H1 (cell line): Measurements from ENCODE around the gene SHPK.

ENCODE experiments used
- CTCF ChIP-seq, 3 experiments: IDR thresholded peaks; 1 replicate in 2 of 3; 2 replicates in 1 of 3; pipeline versions ENCODE4 v1.5.1 to v1.6.1; 2011; ENCODE audit warnings: low read length in 3 of 3, mild to moderate bottlenecking in 3 of 3, inconsistent platforms in 2 of 3, low read depth in 1 of 3, moderate library complexity in 1 of 3; ENCODE audit not compliant: insufficient read depth in 1 of 3; ENCODE audit errors: control extremely low read depth in 1 of 3
- EZH2 ChIP-seq: fragments of 200-600 bp; sonication (generic); IDR thresholded peaks from 2 replicates; pipeline ENCODE4 v1.7.1; 2012; ENCODE audit warnings: low read depth, mild to moderate bottlenecking, moderate library complexity, low read length, inconsistent platforms; ENCODE audit not compliant: severe bottlenecking
- MAFK ChIP-seq: IDR thresholded peaks from 2 replicates; pipeline ENCODE4 v1.6.1; 2012; ENCODE audit warnings: low read depth, mild to moderate bottlenecking, improper control_type of control experiment, low read length
- POLR2AphosphoS5 ChIP-seq: IDR thresholded peaks from 2 replicates; pipeline ENCODE4 v1.6.1; 2011; ENCODE audit warnings: low read depth, low read length
- RAD21 ChIP-seq, 2 experiments: IDR thresholded peaks in 1 of 2; conservative IDR thresholded peaks in 1 of 2; 2 replicates each; pipeline ENCODE4 v1.6.1; 2011; ENCODE audit warnings: low read depth in 2 of 2, low read length in 2 of 2, improper control_type of control experiment in 1 of 2, inconsistent platforms in 1 of 2, mild to moderate bottlenecking in 1 of 2, moderate library complexity in 1 of 2
- YY1 ChIP-seq: IDR thresholded peaks from 2 replicates; pipeline ENCODE4 v1.6.1; 2011; ENCODE audit warnings: low read depth, mild to moderate bottlenecking, low read length
- TF ChIP-seq, protein P1 (sequence below): IDR thresholded peaks from 2 replicates; pipeline ENCODE4 v1.6.1; 2012; ENCODE audit warnings: inconsistent platforms

DNA sequence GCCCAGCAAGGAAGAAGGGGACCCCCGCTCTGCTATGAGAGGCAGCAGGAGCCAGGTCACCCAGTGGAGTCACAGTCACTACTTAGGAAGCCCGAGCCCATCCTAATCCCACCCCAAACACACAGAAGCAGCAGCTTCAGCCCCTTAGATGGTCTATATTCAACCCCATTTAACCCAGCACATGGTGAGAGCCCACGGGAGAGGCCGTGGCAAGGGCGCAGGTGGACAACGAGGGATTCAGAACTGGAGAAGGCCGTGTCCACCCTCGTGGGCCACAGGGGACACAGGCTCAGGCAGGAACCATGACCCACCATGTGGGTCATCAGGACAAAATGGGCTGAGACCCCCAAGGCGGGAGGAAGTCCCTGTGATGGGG is 76.8 kb downstream of the SHPK start:
- TF ChIP-seq MAFK (no peak), YY1 (no peak), RAD21 (IDR thresholded peaks at IDR 0.05 in 1 of 2, conservative IDR thresholded peaks at IDR 0.05 in 1 of 2; ENCODE audit: low read depth in 2 of 2, low read length in 2 of 2) (no peak), POLR2AphosphoS5 (no peak), CTCF (IDR thresholded peaks at IDR 0.05; ENCODE audit: control extremely low read depth in 1 of 3, insufficient read depth in 1 of 3, low read depth in 1 of 3, low read length in 3 of 3) (no peak), EZH2 (no peak)
- TF ChIP-seq, protein P1, sequence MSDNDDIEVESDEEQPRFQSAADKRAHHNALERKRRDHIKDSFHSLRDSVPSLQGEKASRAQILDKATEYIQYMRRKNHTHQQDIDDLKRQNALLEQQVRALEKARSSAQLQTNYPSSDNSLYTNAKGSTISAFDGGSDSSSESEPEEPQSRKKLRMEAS, result no peak
